ENCODE measurements around the gene GLRB. TPM values are rescaled to one million over a fixed set of nuclear protein-coding genes. Genes with fewer than 3 reads are reported as not detected.

GLRB gene
- total RNA-seq, 1 experiment from 2014 or later = 0.70 TPM

DNA sequence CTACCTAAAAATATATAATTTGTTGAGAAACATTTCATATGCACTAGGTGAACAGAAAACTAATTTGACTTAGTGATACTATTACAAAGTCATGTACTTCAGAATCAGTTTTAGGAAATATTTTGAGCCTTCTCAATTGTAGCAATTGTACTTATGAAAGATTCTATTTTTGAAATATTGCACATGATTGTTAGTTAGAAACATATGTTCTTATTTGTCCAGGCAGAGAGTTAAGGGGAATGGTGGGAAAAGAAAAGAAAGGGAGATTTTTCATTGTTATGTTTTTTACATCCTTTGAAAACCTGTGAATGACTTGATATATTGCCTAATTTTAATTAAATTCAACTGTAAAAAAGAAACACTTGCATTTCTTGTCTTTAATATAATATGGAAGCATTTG lies 66.0 kb downstream of the GLRB start:
- no peak overlapping the region for H4K5ac ChIP-seq (ENCODE audit: insufficient read length, low read depth, low read length)
- H3K23ac ChIP-seq (ENCODE audit: insufficient read length, low read depth, low read length) = no peak overlapping the region
- no peaks in the 10 kb centered on the region for H3K36me3 Mint-ChIP-seq (ENCODE audit: insufficient read depth in 1 of 3, low read depth in 3 of 3)
- no peak overlapping the region for H2BK120ac ChIP-seq (ENCODE audit: low read depth, low read length, poor library complexity, severe bottlenecking)
- no peaks in the 10 kb centered on the region for H3K9me3 ChIP-seq (ENCODE audit: control insufficient read depth, low read depth, low read length)
- no peaks in the 10 kb centered on the region for H3K27me3 Mint-ChIP-seq (ENCODE audit: low read depth)
- no peaks in the 10 kb centered on the region for H3K79me1 ChIP-seq (ENCODE audit: insufficient read depth, low read depth, low read length, poor library complexity, severe bottlenecking)
- no peak overlapping the region for H3K9ac ChIP-seq (ENCODE audit: extremely low read depth, insufficient read length, low read length)
- H3K4me2 ChIP-seq (ENCODE audit: insufficient read depth, insufficient read length, low read length) = no peak overlapping the region
- no peak overlapping the region for H2BK15ac ChIP-seq (ENCODE audit: low read depth, low read length)
- no peak overlapping the region for H2BK20ac ChIP-seq (ENCODE audit: low read depth, low read length, poor library complexity, severe bottlenecking)
- no peaks in the 10 kb centered on the region for H3K27me3 ChIP-seq (ENCODE audit: insufficient read depth, low read length)
- H3K9me3 Mint-ChIP-seq = no peaks in the 10 kb centered on the region; a peak in 1 of 5 replicates
- no peak overlapping the region for H3K27ac Mint-ChIP-seq
- H2AK5ac ChIP-seq (ENCODE audit: insufficient read length, low read length) = no peak overlapping the region
- H4K8ac ChIP-seq (replicated peaks; ENCODE audit: insufficient read length, low read depth, low read length) = no peak overlapping the region
- H4K91ac ChIP-seq (ENCODE audit: insufficient read length, low read depth, low read length) = no peak overlapping the region
- H3K4me1 Mint-ChIP-seq = no peaks in the 10 kb centered on the region
- no peaks in the 10 kb centered on the region for H3K4me1 ChIP-seq (ENCODE audit: insufficient read depth, low read length)
- H3K14ac ChIP-seq (ENCODE audit: insufficient read depth, low read length) = no peak overlapping the region
- H3K4ac ChIP-seq (ENCODE audit: low read depth, low read length) = no peak overlapping the region
- H3K18ac ChIP-seq (ENCODE audit: insufficient read length, low read depth, low read length) = no peak overlapping the region
- no peak for DNase-seq
- no peak overlapping the region for H3K4me3 Mint-ChIP-seq
- H2AFZ ChIP-seq (ENCODE audit: low read length) = no peak overlapping the region
- H3K56ac ChIP-seq (ENCODE audit: insufficient read length, low read depth, low read length) = no peak overlapping the region
- no peaks in the 10 kb centered on the region for H3K23me2 ChIP-seq (ENCODE audit: insufficient read length, low read depth, low read length, poor library complexity, severe bottlenecking)
- no peak overlapping the region for H3T11ph ChIP-seq (ENCODE audit: low read length)
- H2BK12ac ChIP-seq (ENCODE audit: insufficient read length, low read depth, low read length) = no peak overlapping the region
- TF ChIP-seq, protein P1, sequence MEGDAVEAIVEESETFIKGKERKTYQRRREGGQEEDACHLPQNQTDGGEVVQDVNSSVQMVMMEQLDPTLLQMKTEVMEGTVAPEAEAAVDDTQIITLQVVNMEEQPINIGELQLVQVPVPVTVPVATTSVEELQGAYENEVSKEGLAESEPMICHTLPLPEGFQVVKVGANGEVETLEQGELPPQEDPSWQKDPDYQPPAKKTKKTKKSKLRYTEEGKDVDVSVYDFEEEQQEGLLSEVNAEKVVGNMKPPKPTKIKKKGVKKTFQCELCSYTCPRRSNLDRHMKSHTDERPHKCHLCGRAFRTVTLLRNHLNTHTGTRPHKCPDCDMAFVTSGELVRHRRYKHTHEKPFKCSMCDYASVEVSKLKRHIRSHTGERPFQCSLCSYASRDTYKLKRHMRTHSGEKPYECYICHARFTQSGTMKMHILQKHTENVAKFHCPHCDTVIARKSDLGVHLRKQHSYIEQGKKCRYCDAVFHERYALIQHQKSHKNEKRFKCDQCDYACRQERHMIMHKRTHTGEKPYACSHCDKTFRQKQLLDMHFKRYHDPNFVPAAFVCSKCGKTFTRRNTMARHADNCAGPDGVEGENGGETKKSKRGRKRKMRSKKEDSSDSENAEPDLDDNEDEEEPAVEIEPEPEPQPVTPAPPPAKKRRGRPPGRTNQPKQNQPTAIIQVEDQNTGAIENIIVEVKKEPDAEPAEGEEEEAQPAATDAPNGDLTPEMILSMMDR (conservative IDR thresholded peaks at IDR 0.05) = no peak
- no peak overlapping the region for H2BK5ac ChIP-seq (ENCODE audit: insufficient read length, low read length)
- H4K20me1 ChIP-seq (ENCODE audit: control insufficient read depth, insufficient read depth, insufficient read length) = no peaks in the 10 kb centered on the region
- H3K79me2 ChIP-seq (ENCODE audit: insufficient read depth, low read length) = no peaks in the 10 kb centered on the region
- no peak overlapping the region for H3K27ac ChIP-seq (ENCODE audit: insufficient read length, low read depth, low read length)

Measured in H9 (cell line).